HEK293 (cell line): ENCODE data around the gene PXDC1.

Source experiments
- CTCF ChIA-PET: fragments of 350-600 bp; formaldehyde crosslinking; extraction: SDS; loops from one replicate; lab custom pipeline; 2021; ENCODE audit warnings: antibody characterized with exemption; lab: Yijun Ruan, JAX
- POLR2A ChIA-PET: fragments of 300-600 bp; formaldehyde crosslinking; extraction: SDS; loops from one replicate; lab custom pipeline; 2020; ENCODE audit warnings: antibody characterized with exemption, inconsistent platforms; lab: Yijun Ruan, JAX
- H3K27ac ChIP-seq: fragments of 200-500 bp; sonication (Bioruptor generic); 2 replicates; pipeline ENCODE4 v1.5.1; 2014; ENCODE audit warnings: low read depth, low read length, control low read depth, inconsistent platforms; ENCODE audit errors: extremely low read depth
- H3K36me3 ChIP-seq, 2 experiments: fragments of 200-500 bp in 1 of 2; sonication (Bioruptor generic) in 1 of 2; 1 replicate in 1 of 2; 2 replicates in 1 of 2; pipeline ENCODE4 v1.5.1; 2014 to 2017; ENCODE audit warnings: inconsistent platforms in 2 of 2, low read length in 2 of 2; ENCODE audit not compliant: control insufficient read depth in 2 of 2, insufficient read depth in 1 of 2
- H3K4me1 ChIP-seq: fragments of 200-500 bp; sonication (Bioruptor generic); 2 replicates; pipeline ENCODE4 v1.5.1; 2014; ENCODE audit warnings: mild to moderate bottlenecking, low read length, inconsistent platforms; ENCODE audit not compliant: control insufficient read depth, insufficient read depth
- H3K4me3 ChIP-seq: 2 replicates; pipeline ENCODE4 v1.5.1; 2011; ENCODE audit warnings: low read depth, mild to moderate bottlenecking, control low read depth, low read length, moderate library complexity
- H3K9me3 ChIP-seq: fragments of 200-500 bp; sonication (Bioruptor generic); 2 replicates; pipeline ENCODE4 v1.5.1; 2014; ENCODE audit warnings: low read depth, low read length, inconsistent platforms; ENCODE audit not compliant: control insufficient read depth, insufficient read depth
- GFI1B ChIP-seq: fragments of 450-650 bp; formaldehyde crosslinking; IDR thresholded peaks from 2 replicates; pipeline ENCODE4 v1.5.1; 2016; ENCODE audit warnings: missing biosample characterization, missing genetic modification characterization
- REPIN1 ChIP-seq: fragments of 450-650 bp; formaldehyde crosslinking; IDR thresholded peaks from 2 replicates; pipeline ENCODE4 v1.5.1; 2017; ENCODE audit warnings: missing biosample characterization, missing genetic modification characterization, low read depth
- ZBTB20 ChIP-seq: fragments of 450-650 bp; formaldehyde crosslinking; IDR thresholded peaks from 2 replicates; pipeline ENCODE4 v1.5.1; 2016; ENCODE audit warnings: missing biosample characterization, missing genetic modification characterization
- ZEB2 ChIP-seq: fragments of 450-650 bp; formaldehyde crosslinking; IDR thresholded peaks from 2 replicates; pipeline ENCODE4 v1.5.1; 2016; ENCODE audit warnings: missing biosample characterization, missing genetic modification characterization
- ZNF140 ChIP-seq: fragments of 450-650 bp; formaldehyde crosslinking; IDR thresholded peaks from 2 replicates; pipeline ENCODE4 v1.5.1; 2016; ENCODE audit warnings: missing biosample characterization, missing genetic modification characterization
- ZNF16 ChIP-seq: fragments of 450-650 bp; formaldehyde crosslinking; IDR thresholded peaks from 2 replicates; pipeline ENCODE4 v1.5.1; 2016; ENCODE audit warnings: low read depth, missing biosample characterization, missing genetic modification characterization
- ZNF174 ChIP-seq: fragments of 450-650 bp; formaldehyde crosslinking; IDR thresholded peaks from 2 replicates; pipeline ENCODE4 v1.5.0; 2017; ENCODE audit warnings: missing biosample characterization, mild to moderate bottlenecking, missing genetic modification characterization
- ZNF248 ChIP-seq: fragments of 450-650 bp; formaldehyde crosslinking; IDR thresholded peaks from 2 replicates; pipeline ENCODE4 v1.5.1; 2017; ENCODE audit warnings: missing biosample characterization, missing genetic modification characterization
- ZNF423 ChIP-seq: fragments of 450-650 bp; formaldehyde crosslinking; IDR thresholded peaks from 2 replicates; pipeline ENCODE4 v1.5.1; 2016; ENCODE audit warnings: missing biosample characterization, missing genetic modification characterization
- ZNF585B ChIP-seq: fragments of 450-650 bp; formaldehyde crosslinking; IDR thresholded peaks from 2 replicates; pipeline ENCODE4 v1.5.1; 2016; ENCODE audit warnings: missing biosample characterization, missing genetic modification characterization
- ZNF596 ChIP-seq: fragments of 450-650 bp; IDR thresholded peaks from 2 replicates; pipeline ENCODE4 v1.5.0; 2018; ENCODE audit warnings: missing biosample characterization, mild to moderate bottlenecking, missing genetic modification characterization, moderate library complexity
- ZNF785 ChIP-seq: fragments of 450-650 bp; formaldehyde crosslinking; IDR thresholded peaks from 2 replicates; pipeline ENCODE4 v1.5.1; 2016; ENCODE audit warnings: missing biosample characterization, missing genetic modification characterization
- TF ChIP-seq, protein P1 (sequence below): fragments of 450-650 bp; formaldehyde crosslinking; IDR thresholded peaks from 2 replicates; pipeline ENCODE4 v1.5.1; 2017; ENCODE audit warnings: missing biosample characterization, missing genetic modification characterization
- TF ChIP-seq, protein P2 (sequence below): fragments of 450-650 bp; formaldehyde crosslinking; IDR thresholded peaks from 2 replicates; pipeline ENCODE4 v1.5.1; 2016; ENCODE audit warnings: missing biosample characterization, missing genetic modification characterization
- TF ChIP-seq, protein P3 (sequence below): fragments of 450-650 bp; formaldehyde crosslinking; IDR thresholded peaks from 2 replicates; pipeline ENCODE4 v1.5.1; 2016; ENCODE audit warnings: missing biosample characterization, missing genetic modification characterization
- TF ChIP-seq, protein P4 (sequence below): fragments of 450-650 bp; formaldehyde crosslinking; IDR thresholded peaks from 2 replicates; pipeline ENCODE4 v1.5.1; 2016; ENCODE audit warnings: missing biosample characterization, missing genetic modification characterization
- TF ChIP-seq, protein P5 (sequence below): fragments of 450-650 bp; formaldehyde crosslinking; IDR thresholded peaks from 2 replicates; pipeline ENCODE4 v1.5.1; 2016; ENCODE audit warnings: missing biosample characterization, missing genetic modification characterization, low read depth
- TF ChIP-seq, protein P6 (sequence below): IDR thresholded peaks from 2 replicates; pipeline ENCODE4 v1.6.1; 2011; ENCODE audit warnings: mild to moderate bottlenecking, low read depth, low read length, borderline replicate concordance
- TF ChIP-seq, protein P7 (sequence below): fragments of 450-650 bp; formaldehyde crosslinking; conservative IDR thresholded peaks from 2 replicates; pipeline ENCODE4 v1.5.1; 2016; ENCODE audit warnings: low read depth, missing biosample characterization, missing genetic modification characterization

Gene PXDC1

DNA sequence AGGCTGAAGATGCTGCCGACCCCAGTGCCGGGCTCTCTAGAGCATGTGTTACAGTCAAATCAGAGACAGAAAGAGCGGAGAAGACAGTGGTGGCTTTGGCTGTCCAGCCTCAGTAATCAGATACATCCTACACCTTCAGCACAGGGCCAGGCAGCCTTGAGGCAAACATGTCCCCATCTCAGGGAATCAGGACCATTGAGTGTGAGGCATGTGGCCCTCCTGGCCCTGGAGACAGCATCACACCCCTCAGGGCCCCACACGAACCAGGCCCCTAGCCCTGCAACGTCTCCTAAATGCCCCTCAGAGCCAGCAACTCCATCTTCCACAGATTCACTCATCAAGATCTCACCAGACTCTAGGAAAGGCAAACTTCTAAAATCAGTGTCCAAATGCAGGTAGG is 24.5 kb downstream of the PXDC1 start:
- POLR2A ChIA-PET = no interaction called here
- TF ChIP-seq, protein P1, sequence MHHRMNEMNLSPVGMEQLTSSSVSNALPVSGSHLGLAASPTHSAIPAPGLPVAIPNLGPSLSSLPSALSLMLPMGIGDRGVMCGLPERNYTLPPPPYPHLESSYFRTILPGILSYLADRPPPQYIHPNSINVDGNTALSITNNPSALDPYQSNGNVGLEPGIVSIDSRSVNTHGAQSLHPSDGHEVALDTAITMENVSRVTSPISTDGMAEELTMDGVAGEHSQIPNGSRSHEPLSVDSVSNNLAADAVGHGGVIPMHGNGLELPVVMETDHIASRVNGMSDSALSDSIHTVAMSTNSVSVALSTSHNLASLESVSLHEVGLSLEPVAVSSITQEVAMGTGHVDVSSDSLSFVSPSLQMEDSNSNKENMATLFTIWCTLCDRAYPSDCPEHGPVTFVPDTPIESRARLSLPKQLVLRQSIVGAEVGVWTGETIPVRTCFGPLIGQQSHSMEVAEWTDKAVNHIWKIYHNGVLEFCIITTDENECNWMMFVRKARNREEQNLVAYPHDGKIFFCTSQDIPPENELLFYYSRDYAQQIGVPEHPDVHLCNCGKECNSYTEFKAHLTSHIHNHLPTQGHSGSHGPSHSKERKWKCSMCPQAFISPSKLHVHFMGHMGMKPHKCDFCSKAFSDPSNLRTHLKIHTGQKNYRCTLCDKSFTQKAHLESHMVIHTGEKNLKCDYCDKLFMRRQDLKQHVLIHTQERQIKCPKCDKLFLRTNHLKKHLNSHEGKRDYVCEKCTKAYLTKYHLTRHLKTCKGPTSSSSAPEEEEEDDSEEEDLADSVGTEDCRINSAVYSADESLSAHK (tag by site-specific recombination) = no peak
- TF ChIP-seq, protein P2, sequence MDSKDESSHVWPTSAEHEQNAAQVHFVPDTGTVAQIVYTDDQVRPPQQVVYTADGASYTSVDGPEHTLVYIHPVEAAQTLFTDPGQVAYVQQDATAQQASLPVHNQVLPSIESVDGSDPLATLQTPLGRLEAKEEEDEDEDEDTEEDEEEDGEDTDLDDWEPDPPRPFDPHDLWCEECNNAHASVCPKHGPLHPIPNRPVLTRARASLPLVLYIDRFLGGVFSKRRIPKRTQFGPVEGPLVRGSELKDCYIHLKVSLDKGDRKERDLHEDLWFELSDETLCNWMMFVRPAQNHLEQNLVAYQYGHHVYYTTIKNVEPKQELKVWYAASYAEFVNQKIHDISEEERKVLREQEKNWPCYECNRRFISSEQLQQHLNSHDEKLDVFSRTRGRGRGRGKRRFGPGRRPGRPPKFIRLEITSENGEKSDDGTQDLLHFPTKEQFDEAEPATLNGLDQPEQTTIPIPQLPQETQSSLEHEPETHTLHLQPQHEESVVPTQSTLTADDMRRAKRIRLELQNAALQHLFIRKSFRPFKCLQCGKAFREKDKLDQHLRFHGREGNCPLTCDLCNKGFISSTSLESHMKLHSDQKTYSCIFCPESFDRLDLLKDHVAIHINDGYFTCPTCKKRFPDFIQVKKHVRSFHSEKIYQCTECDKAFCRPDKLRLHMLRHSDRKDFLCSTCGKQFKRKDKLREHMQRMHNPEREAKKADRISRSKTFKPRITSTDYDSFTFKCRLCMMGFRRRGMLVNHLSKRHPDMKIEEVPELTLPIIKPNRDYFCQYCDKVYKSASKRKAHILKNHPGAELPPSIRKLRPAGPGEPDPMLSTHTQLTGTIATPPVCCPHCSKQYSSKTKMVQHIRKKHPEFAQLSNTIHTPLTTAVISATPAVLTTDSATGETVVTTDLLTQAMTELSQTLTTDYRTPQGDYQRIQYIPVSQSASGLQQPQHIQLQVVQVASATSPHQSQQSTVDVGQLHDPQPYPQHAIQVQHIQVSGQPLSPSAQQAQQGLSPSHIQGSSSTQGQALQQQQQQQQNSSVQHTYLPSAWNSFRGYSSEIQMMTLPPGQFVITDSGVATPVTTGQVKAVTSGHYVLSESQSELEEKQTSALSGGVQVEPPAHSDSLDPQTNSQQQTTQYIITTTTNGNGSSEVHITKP (tag by site-specific recombination) = no peak
- TF ChIP-seq ZNF16 = no peak
- no peak for TF ChIP-seq ZNF785
- no peak for TF ChIP-seq ZNF174
- no peak for TF ChIP-seq ZBTB20
- no peak for TF ChIP-seq ZEB2 (tag by site-specific recombination)
- TF ChIP-seq, protein P3, sequence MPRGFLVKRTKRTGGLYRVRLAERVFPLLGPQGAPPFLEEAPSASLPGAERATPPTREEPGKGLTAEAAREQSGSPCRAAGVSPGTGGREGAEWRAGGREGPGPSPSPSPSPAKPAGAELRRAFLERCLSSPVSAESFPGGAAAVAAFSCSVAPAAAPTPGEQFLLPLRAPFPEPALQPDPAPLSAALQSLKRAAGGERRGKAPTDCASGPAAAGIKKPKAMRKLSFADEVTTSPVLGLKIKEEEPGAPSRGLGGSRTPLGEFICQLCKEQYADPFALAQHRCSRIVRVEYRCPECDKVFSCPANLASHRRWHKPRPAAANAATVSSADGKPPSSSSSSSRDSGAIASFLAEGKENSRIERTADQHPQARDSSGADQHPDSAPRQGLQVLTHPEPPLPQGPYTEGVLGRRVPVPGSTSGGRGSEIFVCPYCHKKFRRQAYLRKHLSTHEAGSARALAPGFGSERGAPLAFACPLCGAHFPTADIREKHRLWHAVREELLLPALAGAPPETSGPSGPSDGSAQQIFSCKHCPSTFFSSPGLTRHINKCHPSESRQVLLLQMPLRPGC (tag by site-specific recombination) = no peak
- no peak for TF ChIP-seq ZNF140
- TF ChIP-seq, protein P4, sequence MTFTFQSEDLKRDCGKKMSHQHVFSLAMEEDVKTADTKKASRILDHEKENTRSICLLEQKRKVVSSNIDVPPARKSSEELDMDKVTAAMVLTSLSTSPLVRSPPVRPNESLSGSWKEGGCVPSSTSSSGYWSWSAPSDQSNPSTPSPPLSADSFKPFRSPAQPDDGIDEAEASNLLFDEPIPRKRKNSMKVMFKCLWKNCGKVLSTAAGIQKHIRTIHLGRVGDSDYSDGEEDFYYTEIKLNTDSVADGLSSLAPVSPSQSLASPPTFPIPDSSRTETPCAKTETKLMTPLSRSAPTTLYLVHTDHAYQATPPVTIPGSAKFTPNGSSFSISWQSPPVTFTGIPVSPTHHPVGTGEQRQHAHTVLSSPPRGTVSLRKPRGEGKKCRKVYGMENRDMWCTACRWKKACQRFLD (tag by site-specific recombination) = no peak
- TF ChIP-seq ZNF423 (tag by site-specific recombination) = no peak
- no peak for TF ChIP-seq GFI1B (tag by site-specific recombination)
- no peak for TF ChIP-seq ZNF596 (tag by site-specific recombination)
- H3K27ac ChIP-seq = no peak overlapping the region
- H3K9me3 ChIP-seq = no peaks in the 10 kb centered on the region
- peaks cover 0 to 49% of the 10 kb centered on the region in 2 experiments; a peak in 1 of 3 replicates for H3K36me3 ChIP-seq
- CTCF ChIA-PET = interaction anchor here (1.1 kb wide), 1 partner anchor 270 kb away, joined by 4 read pairs; no protein-coding TSS in a partner anchor
- no peak overlapping the region for H3K4me3 ChIP-seq
- H3K4me1 ChIP-seq = no peaks in the 10 kb centered on the region

DNA sequence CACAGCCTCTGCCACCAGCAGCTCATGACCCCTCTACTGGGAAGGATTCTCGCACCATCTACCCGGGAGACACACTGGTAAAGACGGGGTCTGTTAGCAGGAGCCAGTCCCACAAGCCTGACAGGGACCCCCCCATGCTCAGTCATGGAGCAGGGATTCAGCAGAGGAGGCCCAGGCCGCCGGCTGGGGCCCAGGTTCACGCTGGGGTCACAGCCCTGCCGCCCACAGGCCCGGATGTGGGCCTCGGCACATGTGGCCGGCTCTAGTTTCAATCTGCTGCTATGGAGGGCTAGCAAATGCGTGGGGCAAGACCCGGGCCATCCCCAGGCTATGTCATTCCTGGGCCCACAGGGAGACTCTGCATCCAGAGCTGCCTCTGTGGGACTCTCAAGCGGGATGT is 25.1 kb downstream of the PXDC1 start:
- no peaks in the 10 kb centered on the region for H3K9me3 ChIP-seq
- POLR2A ChIA-PET = no interaction called here
- no peaks in the 10 kb centered on the region for H3K4me1 ChIP-seq
- peaks cover 0 to 50% of the 10 kb centered on the region in 2 experiments; a peak in 1 of 3 replicates for H3K36me3 ChIP-seq
- CTCF ChIA-PET = interaction anchor here (0.6 kb wide), 1 partner anchor 54 kb away, joined by 3 read pairs; no protein-coding TSS in a partner anchor
- no peak overlapping the region for H3K27ac ChIP-seq
- H3K4me3 ChIP-seq = no peak overlapping the region
- TF ChIP-seq, protein P5, sequence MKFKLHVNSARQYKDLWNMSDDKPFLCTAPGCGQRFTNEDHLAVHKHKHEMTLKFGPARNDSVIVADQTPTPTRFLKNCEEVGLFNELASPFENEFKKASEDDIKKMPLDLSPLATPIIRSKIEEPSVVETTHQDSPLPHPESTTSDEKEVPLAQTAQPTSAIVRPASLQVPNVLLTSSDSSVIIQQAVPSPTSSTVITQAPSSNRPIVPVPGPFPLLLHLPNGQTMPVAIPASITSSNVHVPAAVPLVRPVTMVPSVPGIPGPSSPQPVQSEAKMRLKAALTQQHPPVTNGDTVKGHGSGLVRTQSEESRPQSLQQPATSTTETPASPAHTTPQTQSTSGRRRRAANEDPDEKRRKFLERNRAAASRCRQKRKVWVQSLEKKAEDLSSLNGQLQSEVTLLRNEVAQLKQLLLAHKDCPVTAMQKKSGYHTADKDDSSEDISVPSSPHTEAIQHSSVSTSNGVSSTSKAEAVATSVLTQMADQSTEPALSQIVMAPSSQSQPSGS = no peak
- TF ChIP-seq, protein P6, sequence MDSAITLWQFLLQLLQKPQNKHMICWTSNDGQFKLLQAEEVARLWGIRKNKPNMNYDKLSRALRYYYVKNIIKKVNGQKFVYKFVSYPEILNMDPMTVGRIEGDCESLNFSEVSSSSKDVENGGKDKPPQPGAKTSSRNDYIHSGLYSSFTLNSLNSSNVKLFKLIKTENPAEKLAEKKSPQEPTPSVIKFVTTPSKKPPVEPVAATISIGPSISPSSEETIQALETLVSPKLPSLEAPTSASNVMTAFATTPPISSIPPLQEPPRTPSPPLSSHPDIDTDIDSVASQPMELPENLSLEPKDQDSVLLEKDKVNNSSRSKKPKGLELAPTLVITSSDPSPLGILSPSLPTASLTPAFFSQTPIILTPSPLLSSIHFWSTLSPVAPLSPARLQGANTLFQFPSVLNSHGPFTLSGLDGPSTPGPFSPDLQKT = no peak
- TF ChIP-seq, protein P7, sequence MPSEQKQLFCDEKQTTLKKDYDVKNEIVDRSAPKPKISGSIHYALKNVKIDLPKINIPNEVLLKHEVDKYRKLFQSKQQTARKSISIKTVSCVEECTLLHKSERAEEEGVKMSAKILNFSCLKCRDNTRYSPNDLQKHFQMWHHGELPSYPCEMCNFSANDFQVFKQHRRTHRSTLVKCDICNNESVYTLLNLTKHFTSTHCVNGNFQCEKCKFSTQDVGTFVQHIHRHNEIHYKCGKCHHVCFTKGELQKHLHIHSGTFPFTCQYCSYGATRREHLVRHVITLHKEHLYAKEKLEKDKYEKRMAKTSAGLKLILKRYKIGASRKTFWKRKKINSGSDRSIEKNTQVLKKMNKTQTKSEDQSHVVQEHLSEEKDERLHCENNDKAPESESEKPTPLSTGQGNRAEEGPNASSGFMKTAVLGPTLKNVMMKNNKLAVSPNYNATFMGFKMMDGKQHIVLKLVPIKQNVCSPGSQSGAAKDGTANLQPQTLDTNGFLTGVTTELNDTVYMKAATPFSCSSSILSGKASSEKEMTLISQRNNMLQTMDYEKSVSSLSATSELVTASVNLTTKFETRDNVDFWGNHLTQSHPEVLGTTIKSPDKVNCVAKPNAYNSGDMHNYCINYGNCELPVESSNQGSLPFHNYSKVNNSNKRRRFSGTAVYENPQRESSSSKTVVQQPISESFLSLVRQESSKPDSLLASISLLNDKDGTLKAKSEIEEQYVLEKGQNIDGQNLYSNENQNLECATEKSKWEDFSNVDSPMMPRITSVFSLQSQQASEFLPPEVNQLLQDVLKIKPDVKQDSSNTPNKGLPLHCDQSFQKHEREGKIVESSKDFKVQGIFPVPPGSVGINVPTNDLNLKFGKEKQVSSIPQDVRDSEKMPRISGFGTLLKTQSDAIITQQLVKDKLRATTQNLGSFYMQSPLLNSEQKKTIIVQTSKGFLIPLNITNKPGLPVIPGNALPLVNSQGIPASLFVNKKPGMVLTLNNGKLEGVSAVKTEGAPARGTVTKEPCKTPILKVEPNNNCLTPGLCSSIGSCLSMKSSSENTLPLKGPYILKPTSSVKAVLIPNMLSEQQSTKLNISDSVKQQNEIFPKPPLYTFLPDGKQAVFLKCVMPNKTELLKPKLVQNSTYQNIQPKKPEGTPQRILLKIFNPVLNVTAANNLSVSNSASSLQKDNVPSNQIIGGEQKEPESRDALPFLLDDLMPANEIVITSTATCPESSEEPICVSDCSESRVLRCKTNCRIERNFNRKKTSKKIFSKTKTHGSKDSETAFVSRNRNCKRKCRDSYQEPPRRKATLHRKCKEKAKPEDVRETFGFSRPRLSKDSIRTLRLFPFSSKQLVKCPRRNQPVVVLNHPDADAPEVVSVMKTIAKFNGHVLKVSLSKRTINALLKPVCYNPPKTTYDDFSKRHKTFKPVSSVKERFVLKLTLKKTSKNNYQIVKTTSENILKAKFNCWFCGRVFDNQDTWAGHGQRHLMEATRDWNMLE (tag by site-specific recombination) = no peak
- TF ChIP-seq ZNF585B (tag by site-specific recombination) (no peak), ZNF248 (tag by site-specific recombination) (no peak), REPIN1 (no peak)
